NCI-H526 treated with DMSO at 0.1 percent for 48 hours (cell line): ENCODE results near the gene P4HB.

Experiments used
- DNase-seq: peaks from one replicate; lab custom pipeline; 2025; lab: John Stamatoyannopoulos, UW

The P4HB gene

DNA sequence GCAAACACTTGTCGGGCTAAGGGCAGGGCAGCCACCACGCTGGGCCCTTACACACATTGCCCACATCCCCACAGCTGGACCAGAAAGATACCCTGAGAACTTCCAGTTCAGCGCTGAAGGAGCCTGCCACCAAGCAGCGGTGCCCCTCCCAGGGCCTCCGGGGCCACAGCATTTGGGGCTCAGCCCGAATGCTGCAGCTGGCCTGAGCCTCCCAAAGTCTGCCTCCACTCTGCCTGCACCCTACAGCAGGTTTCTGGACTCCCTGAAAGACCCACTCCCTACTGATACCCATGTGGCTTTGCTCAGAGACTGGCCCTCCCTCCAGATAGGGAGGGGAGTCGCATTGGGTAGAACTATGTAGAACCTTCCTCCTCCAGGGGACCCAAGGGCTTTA is 28.8 kb downstream of the P4HB start:
- DNase-seq, result no peak

GRCh38 chr17:81829858-81830257 is 30.5 kb downstream of the P4HB start:
- no peak for DNase-seq

DNA sequence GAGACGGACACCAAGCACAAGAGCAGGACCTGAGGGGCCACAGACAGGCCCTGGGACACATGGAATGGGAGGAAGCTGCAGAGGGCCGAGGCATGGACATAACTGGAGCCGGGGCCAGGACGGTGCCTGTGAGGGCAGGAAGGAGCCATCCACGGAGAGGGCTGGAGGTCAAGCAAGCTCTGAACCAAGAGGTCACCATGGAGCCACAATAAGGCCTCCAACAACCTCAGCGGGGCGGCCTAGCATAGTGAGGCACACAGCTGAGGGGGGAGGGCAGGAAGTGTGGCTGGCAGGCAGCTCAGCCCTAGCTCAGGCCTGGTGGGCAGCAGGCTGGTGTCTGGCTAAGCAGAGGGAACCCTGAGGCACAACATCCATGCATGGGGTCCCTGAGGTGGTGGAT is 31.7 kb downstream of the P4HB start:
- no peak for DNase-seq

DNA sequence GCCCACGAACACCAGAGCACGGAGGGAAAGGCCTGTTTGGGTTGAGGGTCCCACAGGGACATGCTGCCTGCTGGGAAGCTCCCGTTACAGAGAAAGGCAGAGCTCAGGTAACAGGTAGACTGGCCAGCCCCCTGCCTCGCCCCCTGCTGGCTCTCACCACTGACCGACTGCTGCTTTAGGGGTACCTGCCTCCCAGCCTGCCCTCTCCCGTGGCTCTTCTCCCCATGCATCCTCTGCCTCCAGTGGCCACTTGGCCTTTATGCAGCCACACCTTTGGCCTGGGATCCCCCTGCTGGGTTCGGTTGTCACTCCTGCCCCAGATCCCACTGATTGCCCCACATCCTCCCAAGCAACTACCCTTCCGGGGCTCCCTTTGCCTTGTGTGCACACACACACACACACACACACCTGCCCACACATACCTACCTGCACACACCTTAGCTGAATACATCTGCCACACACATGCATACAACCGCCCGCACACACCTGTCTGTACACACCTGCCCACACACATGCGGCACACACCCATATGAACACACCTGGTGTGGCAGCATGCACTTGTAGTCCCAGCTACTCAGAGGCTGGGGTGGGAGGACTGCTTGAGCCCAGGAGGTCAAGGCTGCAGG is 34.4 kb downstream of the P4HB start:
- DNase-seq, result no peak

DNA sequence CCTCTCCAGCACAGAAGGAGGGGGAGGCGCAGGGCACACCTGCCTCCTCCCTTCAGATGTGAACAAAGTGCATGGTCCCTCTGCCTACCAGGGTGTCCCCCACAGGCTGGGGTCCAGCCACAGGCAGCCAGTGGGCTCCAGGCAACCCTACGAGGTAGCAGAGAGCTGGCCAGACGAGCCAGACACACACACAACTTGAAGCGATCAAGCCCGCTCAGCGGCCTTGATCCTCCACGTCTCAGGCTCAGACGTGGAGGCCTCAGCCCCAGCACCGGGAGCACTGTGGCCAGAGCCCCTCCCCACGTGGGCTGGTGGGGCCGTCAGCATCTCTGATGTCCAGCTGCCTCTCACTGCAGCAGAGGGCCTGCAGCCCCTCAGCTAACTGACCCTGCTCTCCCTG is 35.7 kb downstream of the P4HB start:
- DNase-seq, result no peak

DNA sequence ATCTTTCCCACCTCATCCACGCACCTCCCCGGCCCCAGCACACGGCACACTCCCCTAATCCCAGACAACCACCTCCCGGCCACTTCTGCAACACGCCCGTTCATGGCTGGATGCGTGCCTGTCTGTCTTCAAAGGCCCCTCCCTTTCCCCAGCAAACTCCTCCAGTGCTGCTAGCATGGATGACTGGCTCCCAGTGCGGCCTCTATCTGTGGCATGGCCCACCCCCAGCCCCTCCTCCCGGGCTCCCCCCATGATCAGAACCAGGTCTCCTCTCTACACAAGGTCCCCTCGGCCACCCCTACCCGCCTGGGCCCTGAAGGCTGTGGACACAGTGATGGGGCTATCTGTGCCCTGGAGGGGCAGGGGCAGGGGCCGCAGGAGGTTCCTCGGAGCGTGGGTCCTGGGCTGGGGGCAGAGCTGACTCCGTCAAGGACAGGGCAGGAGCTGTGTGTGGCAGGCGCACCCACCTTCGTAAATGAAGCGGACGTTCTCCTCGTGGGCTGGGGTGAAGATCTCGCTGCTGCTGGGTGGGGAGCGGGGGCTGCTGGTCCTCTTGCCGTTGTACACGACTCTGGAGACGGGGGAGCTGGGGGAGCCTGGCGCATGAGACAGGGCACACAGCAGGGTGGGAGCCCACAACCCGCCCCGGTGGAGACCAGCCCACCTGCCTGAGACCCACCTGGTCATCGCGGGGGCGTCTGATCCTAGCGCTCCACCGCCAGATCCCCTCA is 36.4 kb downstream of the P4HB start:
- no peak for DNase-seq

DNA sequence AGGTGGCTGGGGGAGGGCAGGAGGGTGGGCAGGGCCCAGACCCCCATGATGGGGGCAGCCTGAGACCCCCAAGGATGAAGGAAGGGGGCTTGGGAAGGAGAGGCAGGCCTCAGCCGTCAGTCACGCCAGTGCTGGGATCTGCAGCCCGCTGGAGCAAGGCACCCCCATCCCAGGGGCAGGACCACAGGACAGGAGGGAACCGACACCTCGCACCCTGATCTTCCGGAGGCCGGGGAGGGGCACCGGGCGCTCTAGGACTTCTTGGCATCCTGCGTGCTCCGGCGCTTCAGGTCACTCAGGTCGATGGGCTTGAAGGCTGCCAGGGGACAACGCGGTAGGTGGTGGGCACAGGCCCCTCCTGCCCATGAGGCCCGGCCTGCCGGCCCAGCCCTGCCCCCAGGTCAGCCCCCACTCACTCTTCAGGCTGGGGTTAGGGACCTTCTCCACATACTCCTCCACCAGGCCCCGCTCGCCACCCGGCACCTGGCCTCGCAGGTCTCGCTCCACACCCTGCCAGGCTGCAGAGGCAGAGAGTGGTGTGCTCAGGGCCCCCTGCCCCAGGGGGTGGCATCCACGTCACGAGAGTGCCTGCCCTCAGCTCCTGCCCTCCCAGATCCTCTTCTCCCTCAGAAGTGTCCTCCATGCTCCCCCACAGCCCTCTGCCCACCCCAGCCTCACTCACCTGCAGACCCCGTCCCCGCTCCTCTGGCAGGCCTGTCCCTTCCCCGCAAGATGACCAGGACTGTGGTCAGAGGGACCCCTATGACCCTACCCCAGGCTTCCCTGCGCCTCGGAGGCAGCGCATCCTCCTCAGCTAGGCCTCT is 37.1 kb downstream of the P4HB start:
- DNase-seq, result no peak

- DNase-seq, result no peak
These were observed 38.1 kb downstream of the P4HB start for GRCh38 chr17:81822312-81822637.

GRCh38 chr17:81821603-81822311 is 38.6 kb downstream of the P4HB start:
- peak; percentile 26 for DNase-seq

- no peak for DNase-seq
These were observed 39.2 kb downstream of the P4HB start for GRCh38 chr17:81821147-81821546.

DNA sequence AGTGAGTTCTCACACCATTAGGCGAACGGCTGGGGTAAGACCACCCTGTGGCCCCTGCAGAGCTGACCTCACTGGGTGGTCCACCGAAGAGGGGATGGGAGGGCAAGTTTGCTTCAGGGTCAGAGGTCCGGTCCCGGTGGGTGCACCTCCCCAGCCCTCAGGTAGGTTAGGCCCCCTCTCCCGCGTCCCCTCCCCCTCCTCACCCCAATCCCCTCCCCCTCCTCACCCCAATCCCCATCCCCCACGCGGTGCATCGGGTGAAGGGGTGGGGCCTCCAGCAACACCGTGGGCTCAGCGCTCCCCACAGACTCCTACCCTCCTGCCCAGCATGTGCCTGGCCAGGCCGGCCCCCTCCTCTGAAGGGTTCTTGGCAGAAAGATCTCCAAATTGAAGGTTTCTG is 40.6 kb downstream of the P4HB start:
- DNase-seq, result no peak

- no peak for DNase-seq
These were observed 42.6 kb downstream of the P4HB start for GRCh38 chr17:81817758-81818147.

DNA sequence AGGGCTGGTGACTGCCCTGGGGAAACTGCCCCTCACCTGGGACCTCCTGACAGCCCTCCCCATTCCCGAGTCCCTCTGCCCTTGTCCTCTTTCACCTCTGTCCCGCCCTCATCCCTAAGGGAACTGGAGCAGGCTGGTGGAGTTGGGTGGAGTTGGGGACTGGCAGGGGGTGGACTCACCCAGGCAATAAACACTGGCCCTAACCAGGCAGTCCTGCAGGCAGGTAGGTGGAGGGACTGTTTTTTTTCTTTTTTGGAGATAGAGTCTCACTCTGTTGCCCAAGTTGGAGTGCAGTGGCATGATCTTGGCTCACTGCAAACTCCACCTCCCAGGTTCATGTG is 44.7 kb downstream of the P4HB start:
- DNase-seq, result no peak

GRCh38 chr17:81814748-81815645 is 45.3 kb downstream of the P4HB start:
- peak; percentile 11 for DNase-seq

GRCh38 chr17:81813861-81814683 is 46.3 kb downstream of the P4HB start:
- DNase-seq, result no peak

DNA sequence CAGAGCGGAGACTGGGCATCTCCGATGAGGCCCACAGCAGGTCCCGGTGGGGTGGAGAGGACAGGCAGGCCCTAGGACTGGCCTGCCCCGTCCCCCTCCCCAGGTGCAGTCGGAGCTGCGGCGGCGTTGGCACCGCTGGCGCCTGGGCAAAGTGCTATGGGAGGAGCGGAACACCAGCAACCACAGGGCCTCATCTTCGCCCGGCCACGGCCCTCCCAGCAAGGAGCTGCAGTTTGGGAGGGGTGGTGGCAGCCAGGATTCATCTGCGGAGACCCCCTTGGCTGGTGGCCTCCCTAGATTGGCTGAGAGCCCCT is 47.0 kb downstream of the P4HB start:
- DNase-seq, result no peak

DNA sequence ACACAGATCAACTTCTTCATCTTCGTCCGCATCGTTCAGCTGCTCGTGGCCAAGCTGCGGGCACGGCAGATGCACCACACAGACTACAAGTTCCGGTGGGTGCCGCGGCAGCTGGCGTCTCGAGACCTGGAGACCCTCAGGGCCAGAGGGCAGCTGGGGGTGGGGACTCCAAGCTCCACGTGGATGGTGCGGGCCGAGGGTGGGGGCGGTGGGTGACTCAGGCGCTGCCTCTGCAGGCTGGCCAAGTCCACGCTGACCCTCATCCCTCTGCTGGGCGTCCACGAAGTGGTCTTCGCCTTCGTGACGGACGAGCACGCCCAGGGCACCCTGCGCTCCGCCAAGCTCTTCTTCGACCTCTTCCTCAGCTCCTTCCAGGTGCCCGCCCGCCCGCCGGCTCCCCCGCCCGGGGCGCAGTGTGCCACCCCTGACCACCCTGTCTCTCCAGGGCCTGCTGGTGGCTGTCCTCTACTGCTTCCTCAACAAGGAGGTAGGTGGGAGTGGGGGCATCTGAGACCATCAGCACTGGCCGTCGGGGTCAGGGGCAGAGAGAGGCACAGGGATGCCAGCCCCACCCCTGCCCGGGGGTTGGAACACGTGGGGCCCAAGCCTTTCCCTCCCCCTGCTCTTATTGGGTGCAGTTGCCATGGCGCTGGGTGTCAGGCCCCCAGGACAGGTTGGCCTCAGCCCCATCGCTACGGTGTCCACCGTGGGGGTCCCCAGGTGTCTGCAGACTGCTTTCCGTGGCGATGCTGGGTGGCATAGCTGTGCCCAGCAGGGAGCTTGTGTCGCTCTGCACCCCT is 47.6 kb downstream of the P4HB start:
- DNase-seq, result no peak

- no peak for DNase-seq
These were observed 48.4 kb downstream of the P4HB start for GRCh38 chr17:81811705-81812570.
